ENCODE results near the gene RUNX3.
"Not testable (repeated sequence)": the region's sequence is repeated elsewhere in the genome, so short reads cannot be mapped to it uniquely, and the experiment has no call there.

The RUNX3 gene

DNA sequence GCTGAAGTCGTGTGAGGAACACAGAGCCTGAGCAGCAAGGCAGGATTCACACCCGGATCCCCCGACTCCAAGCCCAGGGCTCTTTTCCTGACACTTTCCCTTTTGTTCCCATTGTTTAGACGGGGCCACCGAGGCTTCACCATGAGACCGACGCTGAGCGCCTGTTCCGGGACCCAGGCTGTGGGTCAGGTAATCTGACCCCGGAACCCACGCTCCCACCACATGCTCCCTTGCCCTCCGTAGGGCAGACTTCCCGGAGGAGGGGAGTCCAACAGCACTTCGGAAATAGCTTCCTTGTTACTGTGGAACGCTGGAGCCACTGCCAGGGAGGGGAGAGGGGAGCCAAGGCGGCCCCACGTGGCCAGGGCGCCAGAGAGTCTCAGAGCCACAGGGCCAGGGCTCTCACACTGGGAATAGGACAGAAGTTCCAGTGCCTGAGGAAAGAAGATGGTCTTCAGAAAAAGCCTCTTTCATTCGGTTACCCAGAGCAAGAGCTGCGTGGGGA, 18.4 kb downstream of the RUNX3 start:
- no peak for DNase-seq

DNA sequence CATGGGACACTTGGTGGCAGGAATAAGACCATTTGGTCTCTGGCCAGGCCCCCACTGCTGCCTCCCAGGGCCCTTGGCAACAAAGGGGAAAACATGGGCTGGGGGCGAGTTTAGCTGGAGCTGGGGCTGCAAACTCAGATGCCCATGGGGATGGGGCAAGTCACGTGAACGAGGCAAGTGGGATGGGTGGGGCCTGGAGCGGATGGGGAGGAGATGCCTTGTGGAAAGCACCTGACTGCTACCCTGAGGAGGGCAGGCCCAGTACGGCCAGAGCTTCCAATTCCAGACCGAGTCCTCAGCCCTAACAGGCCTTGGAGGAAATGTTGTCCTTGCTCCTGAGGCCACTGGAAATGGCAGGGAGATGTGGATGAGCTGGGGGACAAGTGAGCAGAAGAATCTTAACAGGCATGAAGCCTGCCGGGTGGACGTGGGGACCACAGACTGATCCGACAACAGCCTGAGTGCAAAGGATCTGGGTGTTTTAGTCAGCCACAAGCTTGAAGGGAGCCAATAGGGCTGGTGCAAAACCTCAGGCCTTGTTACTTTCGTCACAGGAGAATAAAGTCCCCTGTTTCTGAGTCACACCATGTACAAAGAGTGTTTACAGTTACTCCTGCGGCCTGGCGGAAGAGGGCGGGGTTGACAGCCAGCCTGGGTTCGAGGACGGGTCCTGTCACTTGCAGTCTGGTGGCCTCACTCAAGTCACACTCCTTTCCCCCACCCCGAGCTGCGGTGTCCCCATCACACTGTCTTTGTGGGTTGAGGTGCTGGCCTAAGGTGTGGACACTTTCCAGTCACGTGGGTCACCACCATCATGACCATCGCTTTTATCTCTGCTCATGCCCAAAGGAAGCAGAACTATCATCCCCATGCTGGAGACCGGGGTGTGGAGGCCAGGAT, 19.1 kb downstream of the RUNX3 start:
- no peak for DNase-seq

DNA sequence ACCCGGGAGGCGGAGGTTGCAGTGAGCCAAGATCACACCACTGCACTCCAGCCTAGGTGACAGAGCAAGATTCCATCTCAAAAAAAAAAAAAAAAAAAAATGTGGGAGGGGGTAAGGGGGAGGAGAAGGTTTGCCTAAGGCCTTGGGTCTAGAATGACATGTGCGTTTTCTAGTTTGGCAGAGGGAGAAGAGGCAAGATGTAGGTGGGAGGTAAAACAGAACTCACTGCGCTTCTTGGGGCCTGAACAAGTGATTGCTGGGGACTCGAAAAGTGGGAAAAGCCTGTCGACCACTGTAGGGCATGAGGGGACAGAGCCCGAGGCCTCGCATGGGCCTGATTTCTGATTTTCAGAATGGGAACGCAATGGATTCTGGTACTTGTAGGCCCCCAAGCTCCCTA, 19.9 kb downstream of the RUNX3 start:
- no peak for DNase-seq

DNA sequence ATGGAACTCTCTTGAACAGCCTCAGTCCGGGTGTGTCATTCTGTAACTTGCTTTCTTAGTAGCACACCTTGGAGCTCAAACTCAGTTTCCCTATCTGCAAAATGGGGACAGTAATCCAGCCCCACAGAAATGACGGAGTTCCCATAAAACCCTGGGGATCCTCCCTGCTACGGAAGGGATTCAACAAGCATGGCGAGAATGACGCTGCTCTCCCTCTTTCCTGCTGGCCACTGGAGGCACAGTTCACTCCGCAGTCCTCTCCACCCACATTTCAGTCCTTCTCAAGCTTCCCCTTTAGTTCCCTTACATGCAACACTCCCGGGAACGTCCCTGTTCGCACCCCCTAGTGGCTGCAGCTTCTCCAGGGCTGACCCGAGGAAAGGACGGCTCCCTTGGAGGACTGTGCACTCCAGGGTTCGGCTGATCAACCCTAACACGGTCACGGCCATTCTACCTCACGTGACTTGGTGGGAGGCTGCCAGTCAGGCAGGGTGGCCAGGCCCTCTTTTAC, 20.6 kb downstream of the RUNX3 start:
- peak; percentile 40 for DNase-seq

DNA sequence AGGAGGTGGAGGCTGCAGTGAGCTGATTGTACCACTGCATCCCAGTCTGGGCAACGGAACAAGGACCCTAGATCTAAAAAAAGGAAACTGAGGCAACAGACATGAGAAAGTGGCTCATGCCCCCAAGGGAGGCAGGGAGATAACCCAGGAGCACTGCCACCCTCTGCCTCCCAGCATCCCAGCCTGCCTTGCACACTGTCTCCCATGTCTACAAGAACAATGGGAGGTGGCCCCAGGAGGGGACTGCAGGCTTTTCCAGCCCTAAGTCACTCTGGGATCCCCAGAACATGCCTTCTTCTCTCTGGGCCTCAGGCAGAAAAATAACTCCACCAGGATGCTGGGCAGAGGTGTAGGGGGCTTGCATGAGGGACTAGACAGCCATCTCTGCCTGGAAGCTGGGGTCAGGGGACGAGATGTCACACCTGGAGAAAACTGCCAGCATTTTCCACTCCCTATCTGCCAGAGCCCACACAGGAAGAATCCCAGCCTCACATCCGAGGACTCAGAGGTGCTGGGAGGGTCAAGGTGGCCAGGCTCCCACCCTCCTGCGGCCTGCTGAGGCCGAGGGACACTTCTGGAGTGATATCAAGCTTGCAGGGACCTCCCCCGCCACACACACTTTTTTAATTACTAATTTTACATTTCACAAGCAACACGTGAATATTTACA, 21.4 kb downstream of the RUNX3 start:
- DNase-seq, result no peak

DNA sequence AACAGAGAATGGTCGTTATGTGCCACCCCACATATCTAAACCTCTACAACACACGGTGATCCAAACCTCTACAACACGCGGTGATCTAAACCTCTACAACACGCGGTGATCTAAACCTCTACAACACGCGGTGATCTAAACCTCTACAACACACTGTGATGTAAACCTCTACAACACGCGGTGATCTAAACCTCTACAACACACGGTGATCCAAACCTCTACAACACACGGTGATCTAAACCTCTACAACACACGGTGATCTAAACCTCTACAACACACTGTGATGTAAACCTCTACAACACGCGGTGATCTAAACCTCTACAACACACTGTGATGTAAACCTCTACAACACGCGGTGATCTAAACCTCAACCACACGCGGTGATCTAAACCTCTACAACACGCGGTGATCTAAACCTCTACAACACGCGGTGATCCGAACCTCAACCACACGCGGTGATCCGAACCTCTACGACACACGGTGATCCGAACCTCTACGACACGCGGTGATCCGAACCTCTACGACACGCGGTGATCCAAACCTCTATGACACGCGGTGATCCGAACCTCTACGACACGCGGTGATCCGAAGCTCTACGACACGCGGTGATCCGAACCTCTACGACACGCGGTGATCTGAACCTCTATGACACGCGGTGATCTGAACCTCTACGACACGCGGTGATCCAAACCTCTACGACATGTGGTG, 22.3 kb downstream of the RUNX3 start:
- DNase-seq, result not testable (repeated sequence)

DNA sequence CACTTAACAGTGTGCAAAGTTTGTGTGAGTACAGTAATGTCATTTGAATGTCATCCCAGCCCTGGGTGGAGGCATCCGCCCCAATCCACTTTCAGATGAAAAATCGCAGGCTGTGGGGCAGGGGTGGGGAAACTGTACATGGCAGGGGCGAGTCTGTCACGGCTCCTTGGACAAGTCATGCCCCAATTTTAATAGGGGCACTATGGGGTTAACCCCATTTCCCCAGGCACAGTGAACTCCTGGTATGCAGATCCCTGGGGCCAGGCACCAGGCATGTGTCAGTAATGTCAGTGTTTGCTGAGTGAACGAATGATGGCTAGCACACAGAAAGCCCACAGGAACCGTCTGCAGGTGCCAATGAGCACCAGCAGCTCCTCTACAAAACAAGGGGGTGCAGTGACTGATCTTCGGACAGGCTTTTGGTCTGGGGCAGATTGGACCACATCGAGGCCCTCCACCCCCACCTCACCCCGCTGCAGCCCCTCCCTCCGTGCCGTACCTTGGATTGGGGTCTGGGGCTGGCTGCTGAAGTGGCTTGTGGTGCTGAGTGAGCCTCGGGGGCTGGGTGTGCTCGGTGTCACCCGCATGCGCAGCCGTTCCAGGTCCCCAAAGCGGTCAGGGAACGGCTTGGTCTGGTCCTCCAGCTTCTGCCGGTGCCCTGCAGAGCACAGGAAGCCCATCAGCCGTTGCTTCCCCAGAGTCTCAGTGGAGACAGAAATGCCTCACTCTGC, 23.2 kb downstream of the RUNX3 start:
- DNase-seq, result no peak

DNA sequence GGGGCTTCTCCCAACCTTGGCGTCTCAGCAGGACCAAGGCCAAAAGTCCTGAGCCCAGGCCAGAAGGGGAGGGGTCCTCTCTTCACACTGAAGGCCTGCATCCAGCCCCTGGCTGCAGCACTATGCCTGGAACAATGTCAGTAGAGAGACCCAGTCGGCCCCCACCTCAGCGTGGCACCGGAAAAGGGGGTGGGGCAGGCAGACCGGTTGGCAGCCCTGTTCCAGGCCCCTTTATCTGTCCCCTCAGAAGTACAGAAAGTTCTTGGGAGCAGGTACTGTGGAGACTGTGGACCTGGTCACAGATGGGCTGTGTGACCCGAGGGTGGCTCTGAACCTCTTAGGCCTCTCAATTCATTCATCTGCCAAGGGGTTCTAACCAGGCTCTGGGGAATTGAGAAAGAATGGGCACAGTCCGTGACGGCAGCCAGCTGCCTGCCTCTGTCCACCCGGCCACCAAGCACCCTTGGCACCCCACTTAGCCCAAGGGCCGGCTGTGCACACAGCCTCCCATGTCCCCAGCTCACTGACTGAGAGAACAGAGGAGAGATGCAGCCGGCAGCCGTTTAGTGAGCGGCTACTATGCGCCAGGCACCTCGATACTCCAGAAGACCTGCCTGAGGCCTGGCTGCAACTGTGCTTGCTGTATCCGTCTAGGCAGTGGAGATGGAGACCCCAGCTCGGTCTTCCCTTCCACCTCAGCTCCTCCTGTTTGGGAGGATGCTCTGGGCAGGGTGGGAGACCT, 23.9 kb downstream of the RUNX3 start:
- no peak for DNase-seq

DNA sequence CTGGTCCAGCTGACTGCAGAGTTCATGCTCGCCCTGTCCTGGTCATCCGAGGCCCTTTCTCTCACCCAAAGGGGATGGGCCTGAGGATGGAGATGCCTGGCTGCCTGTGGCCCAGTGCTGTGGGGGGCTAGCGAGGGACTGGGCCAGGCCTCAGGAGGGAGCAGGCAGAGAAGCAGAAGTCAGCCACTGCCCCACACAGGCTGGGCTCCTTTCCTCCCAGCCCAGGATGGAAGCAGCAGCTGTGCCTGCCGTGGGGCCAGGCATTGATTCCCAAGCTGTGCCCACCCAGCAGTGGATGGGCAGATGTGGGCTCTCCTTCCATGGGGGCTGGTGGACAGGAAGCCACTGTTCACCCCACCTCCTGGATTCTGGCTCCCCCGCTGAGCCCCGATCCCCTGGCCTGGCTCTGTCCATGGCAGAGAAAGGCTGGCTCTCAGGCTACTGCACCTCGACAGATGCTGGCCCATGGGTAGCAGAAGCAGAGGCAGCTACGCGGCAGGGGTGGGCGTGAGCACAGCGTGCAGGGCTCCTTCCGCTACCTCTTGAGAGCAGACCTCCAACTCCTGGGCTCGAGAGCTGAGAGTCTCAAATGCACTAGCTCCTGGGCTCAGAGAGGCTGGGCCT, 24.6 kb downstream of the RUNX3 start:
- DNase-seq, result no peak

DNA sequence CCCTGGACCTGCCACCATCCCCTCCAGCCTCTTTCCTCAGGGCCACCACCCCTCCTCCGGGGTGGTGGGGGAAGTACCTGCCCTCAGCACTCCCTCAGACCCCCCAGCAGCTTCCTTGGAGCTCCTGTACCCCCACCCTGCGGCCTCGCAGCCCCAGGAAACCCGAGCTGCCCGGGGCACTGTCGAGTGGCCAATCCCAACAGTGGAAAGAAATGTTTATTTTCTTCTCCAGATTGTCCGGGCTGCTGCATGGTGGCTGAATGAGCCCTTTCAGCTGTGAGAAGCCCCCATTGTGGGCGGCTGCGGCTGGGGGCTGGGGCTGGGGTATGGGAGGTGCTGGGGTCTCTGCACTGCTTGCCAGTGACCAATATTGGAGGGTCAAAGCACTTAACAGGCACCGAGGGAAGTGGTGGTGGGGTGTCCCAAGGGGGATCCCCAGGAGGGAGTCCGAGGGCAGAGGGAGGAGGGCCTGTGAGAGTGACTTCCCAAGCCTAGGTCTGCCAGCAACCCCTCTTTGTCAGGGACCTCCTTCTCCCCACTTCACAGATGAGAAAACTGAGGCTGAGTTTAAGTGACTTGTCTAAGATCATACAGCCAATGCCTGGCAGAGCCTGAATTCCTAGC, 25.2 kb downstream of the RUNX3 start:
- no peak for DNase-seq

DNA sequence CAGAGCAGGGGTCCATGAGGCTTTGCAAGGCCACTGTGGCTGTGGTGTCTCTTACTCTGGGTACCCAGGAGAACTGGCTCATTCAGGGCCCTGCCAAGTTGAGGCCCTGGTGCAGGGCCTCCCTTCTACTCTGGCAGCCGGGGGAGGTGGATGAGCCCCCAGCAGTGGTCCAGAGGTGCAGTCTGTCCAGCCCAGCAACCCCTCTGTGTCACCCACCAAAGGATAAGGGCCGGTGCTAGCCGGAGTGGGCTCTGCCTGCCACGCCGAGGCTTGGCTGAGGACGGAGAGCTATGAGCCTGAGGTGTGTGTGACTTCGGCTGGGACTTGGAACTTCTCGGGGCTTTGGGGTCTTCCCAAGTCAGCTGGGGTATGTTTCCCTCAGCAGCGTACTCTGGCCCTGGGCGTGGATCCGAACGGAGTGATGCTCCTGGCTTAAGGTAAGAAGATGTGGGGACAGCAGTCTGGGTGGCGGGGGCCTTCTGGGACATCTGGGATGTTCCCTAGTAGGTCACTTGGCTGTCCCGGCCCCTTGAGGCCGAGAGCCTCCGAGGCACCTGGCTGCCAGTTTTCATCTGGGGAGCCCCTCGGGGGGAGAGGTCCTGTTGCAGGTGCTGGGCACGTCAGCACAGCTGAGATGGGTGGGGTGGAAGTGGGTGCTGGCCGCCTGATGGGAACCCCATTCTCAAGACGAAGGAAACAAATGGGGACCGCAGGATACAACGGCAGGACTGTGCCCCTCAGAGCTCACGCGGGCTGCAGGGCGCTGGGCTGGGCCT, 25.9 kb downstream of the RUNX3 start:
- no peak for DNase-seq

DNA sequence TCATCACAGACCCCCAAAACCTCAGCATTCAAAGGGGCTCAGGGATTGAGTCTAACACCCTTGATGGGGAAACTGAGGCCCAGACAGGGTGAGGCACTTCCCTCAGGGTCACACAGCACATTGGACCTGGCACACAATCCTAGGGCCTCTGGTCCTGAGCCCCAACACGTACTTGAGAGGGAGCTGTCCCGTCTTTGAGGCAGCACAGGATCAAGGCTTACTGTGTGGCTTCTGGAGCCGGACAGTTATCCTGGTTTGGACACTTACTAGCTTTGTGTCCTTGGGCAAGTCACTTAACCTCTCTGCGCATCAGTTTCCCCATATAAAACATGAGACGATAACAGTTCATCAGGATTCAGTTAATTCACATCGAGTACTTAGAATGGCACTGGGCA, 26.5 kb downstream of the RUNX3 start:
- DNase-seq, result no peak

DNA sequence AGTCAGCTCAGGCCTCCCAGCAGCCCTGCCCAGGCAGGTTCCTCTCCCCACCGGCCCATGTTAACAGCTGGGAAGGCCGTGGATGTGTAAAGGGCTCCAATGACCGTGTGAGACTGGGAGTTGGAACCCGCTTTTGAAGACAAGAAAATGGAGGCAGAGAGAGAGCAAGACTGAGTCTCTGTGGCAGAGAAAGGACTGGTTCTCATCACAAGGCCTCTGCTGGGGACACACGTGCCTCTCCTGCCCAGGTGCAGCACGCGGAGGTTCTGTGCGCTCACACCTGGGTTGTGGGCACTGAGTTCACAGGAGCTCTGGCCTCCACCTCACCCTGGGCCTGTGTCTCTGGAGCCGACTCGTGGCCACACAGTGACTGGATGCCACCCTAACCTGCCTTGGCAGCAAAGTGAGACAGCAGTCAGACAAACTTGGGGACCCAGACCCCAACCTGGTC, 27.0 kb downstream of the RUNX3 start:
- DNase-seq, result no peak

DNA sequence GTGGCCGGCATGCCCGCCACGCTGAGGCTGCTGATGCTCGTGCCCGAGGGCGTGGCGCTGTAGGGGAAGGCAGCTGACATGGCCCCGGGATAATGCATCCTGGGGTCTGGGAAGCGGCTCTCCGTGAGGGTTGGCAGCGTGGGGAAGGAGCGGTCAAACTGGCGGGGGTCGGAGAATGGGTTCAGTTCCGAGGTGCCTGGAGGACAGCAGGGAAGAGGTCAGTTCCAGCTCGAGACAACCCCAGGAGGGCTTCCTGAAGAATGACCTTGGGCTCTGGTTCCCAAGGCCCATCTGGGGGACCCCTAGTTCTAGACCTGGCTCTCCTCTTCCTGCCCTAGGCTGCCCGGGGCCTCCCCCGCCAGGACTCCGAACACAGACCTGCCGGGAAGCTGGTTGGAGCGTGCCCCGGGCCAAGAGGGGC, 27.6 kb downstream of the RUNX3 start:
- DNase-seq, result no peak

DNA sequence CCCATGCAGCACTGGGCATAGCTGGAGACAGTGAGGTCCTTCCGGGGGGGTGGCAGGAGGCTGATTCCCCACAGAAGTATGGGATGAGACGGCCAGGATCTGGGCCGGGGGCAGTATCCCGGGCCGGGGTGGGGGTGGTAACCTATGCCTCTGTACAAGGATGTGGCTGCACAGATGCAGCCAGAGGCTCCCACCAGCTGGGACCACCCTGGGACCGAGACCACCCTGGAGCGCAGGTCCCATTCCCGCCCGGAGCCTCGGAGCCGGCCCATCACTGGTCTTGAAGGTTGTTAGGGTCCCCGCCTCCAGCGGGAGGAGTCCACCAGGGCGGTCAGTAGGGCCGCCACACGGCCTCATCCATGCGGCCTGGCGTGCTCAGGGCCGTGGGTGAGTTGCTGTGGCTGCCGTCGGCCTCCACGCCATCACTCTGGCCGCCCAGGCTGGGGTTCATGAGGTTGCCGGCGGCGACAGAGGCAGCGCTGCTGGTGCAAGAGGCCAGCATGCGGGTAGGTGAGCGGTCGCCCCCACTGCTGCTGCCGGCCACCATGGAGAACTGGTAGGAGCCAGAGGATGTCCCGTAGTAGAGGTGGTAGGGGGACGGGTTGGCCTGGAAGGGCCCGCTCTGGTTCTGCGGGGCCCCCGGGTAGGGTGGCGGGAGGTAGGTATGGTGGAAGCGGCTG, 28.1 kb downstream of the RUNX3 start:
- no peak for DNase-seq

DNA sequence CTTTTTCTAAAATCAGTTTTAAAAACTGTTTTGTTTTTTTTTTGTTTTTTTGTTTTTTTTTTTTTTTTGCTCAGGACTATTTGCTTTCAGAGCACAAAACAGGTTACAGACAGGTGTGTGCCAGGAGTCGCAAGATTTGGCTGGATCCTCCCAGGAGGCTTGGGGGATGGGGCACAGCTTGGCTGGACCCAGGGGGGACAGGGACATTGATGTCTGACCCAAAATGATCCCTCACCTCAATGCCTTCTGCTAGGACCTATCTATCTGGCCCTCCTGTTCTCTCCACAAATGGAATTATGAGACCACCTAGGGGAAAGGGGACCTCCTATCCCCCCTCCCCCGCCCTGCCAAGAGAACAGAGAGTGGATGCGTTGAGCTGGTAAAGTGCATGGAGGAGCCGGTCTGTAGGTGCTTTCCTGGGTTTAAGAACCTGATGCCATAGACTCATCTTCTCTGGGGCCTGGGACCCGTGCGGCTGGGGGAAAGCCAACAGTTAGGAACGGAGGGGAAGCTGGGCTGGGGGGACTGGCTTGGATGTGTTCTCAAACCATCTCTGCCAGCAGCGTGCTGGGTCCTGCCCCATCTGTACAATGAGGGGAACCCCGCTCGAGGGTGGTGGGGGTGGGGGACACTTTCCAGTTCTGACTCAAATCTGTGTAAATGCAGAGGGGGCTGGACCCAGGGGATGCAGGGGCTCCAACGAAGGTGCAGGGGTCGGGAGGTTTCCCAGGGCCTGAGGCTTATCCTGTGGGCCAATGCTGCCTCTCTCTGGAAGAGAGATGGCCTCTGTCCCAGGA, 28.9 kb downstream of the RUNX3 start:
- no peak for DNase-seq

DNA sequence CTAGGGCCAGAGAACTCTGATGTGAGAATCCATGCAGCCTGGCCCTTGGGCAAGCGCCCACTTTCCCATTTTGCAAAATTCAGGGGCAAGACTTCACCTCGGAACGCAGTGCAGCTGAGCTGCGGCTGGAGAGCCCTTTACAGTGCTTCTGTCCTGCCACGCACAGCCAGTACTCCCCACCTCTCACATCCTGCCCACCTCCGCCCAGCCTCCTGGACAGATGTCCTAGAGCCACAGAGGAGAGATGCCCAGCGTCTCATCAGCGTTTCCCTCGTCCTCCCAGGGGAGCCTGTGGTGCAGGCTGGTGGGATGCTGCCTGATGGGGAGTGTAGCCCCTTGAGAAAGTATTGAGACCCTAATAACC, 29.6 kb downstream of the RUNX3 start:
- DNase-seq, result no peak
